GM12891 (cell line): ENCODE data around the gene SMAD9.

Experiments
- PAX5 ChIP-seq: IDR thresholded peaks from 2 replicates; pipeline ENCODE4 v1.6.1; 2011; ENCODE audit warnings: low read length, moderate library complexity, mild to moderate bottlenecking; ENCODE audit not compliant: insufficient read depth, severe bottlenecking
- POLR2AphosphoS5 ChIP-seq: IDR thresholded peaks from 2 replicates; pipeline ENCODE4 v1.6.1; 2011; ENCODE audit warnings: low read depth, low read length, control low read depth

GRCh38 chr13:36888645-36889044, 31.4 kb downstream of the SMAD9 start:
- no peak for TF ChIP-seq PAX5
- no peak for TF ChIP-seq POLR2AphosphoS5
